K562 (cell line): ENCODE data around the gene SMIM15. TPM values are rescaled to one million over a fixed set of nuclear protein-coding genes. Genes with fewer than 3 reads are reported as not detected.

ENCODE experiments used
- ATAC-seq: fragments of 200-7000 bp; cut with Tn5 transposase; 3 replicates; pipeline ENCODE4 v1.9.1; 2020; ENCODE audit warnings: moderate library complexity
- BruUV-seq: library from RNA; stranded (reverse); fragments of 400-500 nt; replicated peaks from 2 replicates; lab custom pipeline; 2021; lab: Mats Ljungman, UMichigan
- CTCF ChIA-PET: fragments of 300-600 bp; formaldehyde crosslinking; extraction: SDS; loops from one replicate; lab custom pipeline; 2021; ENCODE audit warnings: low intra/inter-chr PET ratio; lab: Yijun Ruan, JAX
- POLR2A ChIA-PET: fragments of 300-600, 350-650 bp; sonication (Branson Sonifier 250); formaldehyde crosslinking; extraction: SDS; loops from one replicate; lab custom pipeline; 2021; ENCODE audit warnings: antibody characterized with exemption, inconsistent platforms; lab: Yijun Ruan, JAX
- DNase-seq, 4 experiments: peaks; one replicate each; pipeline versions ENCODE4 v3.0.0 to v3.0.0-alpha.2; 2011 to 2018; ENCODE audit warnings: low spot score in 3 of 4, mixed read lengths in 3 of 4; ENCODE audit errors: extremely low read depth in 1 of 4
- FAIRE-seq: peaks from 2 replicates; lab custom pipeline; 2011; peaks lifted over from hg19 to GRCh38; lab: Jason Lieb, UNC
- H2AFZ ChIP-seq: 2 replicates; pipeline ENCODE4 v1.6.0; 2011; ENCODE audit warnings: low read depth, low read length, control low read depth, inconsistent platforms
- H3K27ac ChIP-seq: fragments of 200-600 bp; 3 replicates; pipeline ENCODE4 v1.8.0; 2011; ENCODE audit warnings: low read depth, mild to moderate bottlenecking, control low read depth, inconsistent platforms, low read length, moderate library complexity, mixed read lengths; ENCODE audit errors: extremely low read depth
- H3K27me3 ChIP-seq, 2 experiments: fragments of 300-600 bp in 1 of 2; 2 replicates in 1 of 2; 3 replicates in 1 of 2; pipeline versions ENCODE4 v1.6.0 to v1.8.0; 2011; ENCODE audit warnings: inconsistent platforms in 2 of 2, low read length in 2 of 2, mild to moderate bottlenecking in 1 of 2, mixed read lengths in 1 of 2, moderate library complexity in 1 of 2; ENCODE audit not compliant: control insufficient read depth in 2 of 2, insufficient read depth in 2 of 2
- H3K36me3 ChIP-seq: fragments of 300-600 bp; 3 replicates; pipeline ENCODE4 v1.8.0; 2011; ENCODE audit warnings: mild to moderate bottlenecking, low read length, inconsistent platforms; ENCODE audit not compliant: control insufficient read depth, insufficient read depth
- H3K4me1 ChIP-seq, 2 experiments: fragments of 200-600 bp in 1 of 2; replicated peaks in 1 of 2; 2 replicates in 1 of 2; 3 replicates in 1 of 2; pipeline versions ENCODE4 v1.5.1 to v1.8.0; 2011; ENCODE audit warnings: inconsistent platforms in 2 of 2, low read length in 2 of 2, mild to moderate bottlenecking in 1 of 2, mixed read lengths in 1 of 2, moderate library complexity in 1 of 2; ENCODE audit not compliant: control insufficient read depth in 2 of 2, insufficient read depth in 2 of 2
- H3K4me2 ChIP-seq: 2 replicates; pipeline ENCODE4 v1.6.1; 2011; ENCODE audit warnings: low read length, control low read depth, inconsistent platforms, mixed read lengths; ENCODE audit not compliant: insufficient read depth
- H3K4me3 ChIP-seq: fragments of 200-600 bp; sonication (generic), shearing (Covaris generic); 2 replicates; pipeline ENCODE4 v1.5.1; 2016; ENCODE audit warnings: control low read depth, inconsistent platforms
- H3K79me2 ChIP-seq: fragments of 200-600 bp; 3 replicates; pipeline ENCODE4 v1.8.0; 2011; ENCODE audit warnings: low read length, inconsistent platforms; ENCODE audit not compliant: control insufficient read depth, insufficient read depth
- H3K9ac ChIP-seq, 2 experiments: 2 replicates each; pipeline versions ENCODE4 v1.6.0 to v1.6.1; 2011; ENCODE audit warnings: low read depth in 2 of 2, low read length in 2 of 2, control low read depth in 1 of 2, inconsistent platforms in 1 of 2, mild to moderate bottlenecking in 1 of 2, mixed read lengths in 1 of 2; ENCODE audit not compliant: insufficient read depth in 1 of 2
- H3K9me1 ChIP-seq: one replicate; pipeline ENCODE4 v1.6.0; 2011; ENCODE audit warnings: inconsistent platforms, mild to moderate bottlenecking, low read length, moderate library complexity; ENCODE audit not compliant: control insufficient read depth, insufficient read depth
- H3K9me3 ChIP-seq: replicated peaks from 2 replicates; pipeline ENCODE4 v1.5.1; 2011; ENCODE audit warnings: low read depth, low read length, inconsistent platforms; ENCODE audit not compliant: control insufficient read depth, insufficient read depth
- H4K20me1 ChIP-seq: replicated peaks from 2 replicates; pipeline ENCODE4 v1.6.1; 2011; ENCODE audit warnings: low read length, inconsistent platforms, mixed read lengths; ENCODE audit not compliant: control insufficient read depth, insufficient read depth
- CBFB ChIP-seq: sonication (generic); formaldehyde crosslinking; IDR thresholded peaks from 2 replicates; pipeline ENCODE4 v1.4.0; 2020; ENCODE audit warnings: mild to moderate bottlenecking, missing genetic modification reagents
- CEBPB ChIP-seq: fragments of 450-650 bp; IDR thresholded peaks from 2 replicates; pipeline ENCODE4 v1.6.1; 2016; ENCODE audit warnings: missing genetic modification characterization, missing compliant biosample characterization
- CTBP1 ChIP-seq: fragments of 450-650 bp; IDR thresholded peaks from 2 replicates; pipeline ENCODE4 v1.6.1; 2016; ENCODE audit warnings: borderline replicate concordance
- ESRRA ChIP-seq: fragments of 450-650 bp; IDR thresholded peaks from 2 replicates; pipeline ENCODE4 v1.6.1; 2014; ENCODE audit warnings: low read depth, mild to moderate bottlenecking, moderate library complexity, borderline replicate concordance
- EWSR1 ChIP-seq: fragments of 450-650 bp; IDR thresholded peaks from 2 replicates; pipeline ENCODE4 v1.6.1; 2018; ENCODE audit warnings: borderline replicate concordance, mild to moderate bottlenecking, low read depth, moderate library complexity; ENCODE audit not compliant: partially characterized antibody
- GTF2F1 ChIP-seq: IDR thresholded peaks from 2 replicates; pipeline ENCODE4 v1.6.1; 2011; ENCODE audit warnings: low read depth, low read length, improper control_type of control experiment
- HDAC8 ChIP-seq: fragments of 450-650 bp; IDR thresholded peaks from 2 replicates; pipeline ENCODE4 v1.6.1; 2016; ENCODE audit warnings: mild to moderate bottlenecking, missing genetic modification characterization, moderate library complexity, missing compliant biosample characterization
- HOXB6 ChIP-seq: fragments of 250-450 bp; sonication (Bioruptor Pico); IDR thresholded peaks from 2 replicates; pipeline ENCODE4 v1.5.1; 2022; ENCODE audit warnings: mild to moderate bottlenecking, borderline replicate concordance
- ILK ChIP-seq: fragments of 450-650 bp; IDR thresholded peaks from 2 replicates; pipeline ENCODE4 v1.6.1; 2016; ENCODE audit warnings: missing genetic modification characterization, low read depth, mild to moderate bottlenecking, missing compliant biosample characterization, moderate library complexity, borderline replicate concordance
- NFYB ChIP-seq: IDR thresholded peaks from 2 replicates; pipeline ENCODE4 v1.6.1; 2011; ENCODE audit warnings: mild to moderate bottlenecking, moderate library complexity; ENCODE audit not compliant: insufficient read length; ENCODE audit errors: extremely low read depth
- RCOR1 ChIP-seq, 2 experiments: IDR thresholded peaks; 2 replicates each; pipeline ENCODE4 v1.6.1; 2012; ENCODE audit warnings: low read depth in 2 of 2, low read length in 2 of 2, borderline replicate concordance in 1 of 2, improper control_type of control experiment in 1 of 2
- TCF3 ChIP-seq: sonication (generic); formaldehyde crosslinking; IDR thresholded peaks from 2 replicates; pipeline ENCODE4 v1.4.0; 2020; ENCODE audit warnings: mild to moderate bottlenecking, missing genetic modification reagents
- ZFP1 ChIP-seq: fragments of 450-650 bp; formaldehyde crosslinking; IDR thresholded peaks from 2 replicates; pipeline ENCODE4 v1.4.0; 2020; ENCODE audit warnings: mild to moderate bottlenecking, mixed read lengths
- ZNF274 ChIP-seq: IDR thresholded peaks from 2 replicates; pipeline ENCODE4 v1.6.1; 2011; ENCODE audit warnings: low read depth, mild to moderate bottlenecking, low read length, moderate library complexity, borderline replicate concordance
- ZNF592 ChIP-seq: fragments of 450-650 bp; IDR thresholded peaks from 2 replicates; pipeline ENCODE4 v1.6.1; 2017; ENCODE audit warnings: antibody characterized with exemption, mild to moderate bottlenecking
- WGBS: fragments of 100-300 bp; shearing (Covaris generic); methylation state at CpG from one replicate; pipeline ENCODE4 v1.1.6; 2016; ENCODE audit warnings: low coverage, mixed read lengths; ENCODE audit not compliant: insufficient coverage; ENCODE audit errors: missing lambda C conversion rate; 5-methylcytosine and 5-hydroxymethylcytosine counted together
- in situ Hi-C: fragments of 300-500 bp; cut with MboI; formaldehyde crosslinking; loops from 4 replicates; pipeline ENCODE4 v1.15.0; 2018; ENCODE audit warnings: inconsistent platforms, mixed read lengths
- intact Hi-C: fragments of 100-400 bp; cut with micrococcal nuclease; formaldehyde crosslinking; loops from 2 replicates; pipeline ENCODE4 v1.14.2; 2022
- polyA plus RNA-seq, 8 experiments: library from polyadenylated mRNA; depleted of rRNA in 4 of 8; stranded (reverse) in 5 of 8; unstranded in 3 of 8; fragments of >200 nt; fragmentation: Nextera tagmentation in 2 of 8; fragmentation: Illumina TruSeq in 1 of 8; extraction: Ambion mirVana in 2 of 8; extraction: Trizol in 1 of 8; gene quantifications; 2 replicates each; pipeline versions ENCODE4 v1.2.1 to v1.2.3, GENCODE V29; 2011 to 2014; ENCODE audit warnings: inconsistent platforms in 1 of 8, missing spikeins in 1 of 8
- total RNA-seq, 7 experiments: library from RNA; depleted of rRNA in 6 of 7; stranded (reverse); fragments of >200 nt in 6 of 7; fragmentation: Illumina TruSeq in 2 of 7; extraction: Trizol in 2 of 7; gene quantifications; 2 replicates each; pipeline versions ENCODE4 v1.2.1 to v1.2.3, GENCODE V29; 2011 to 2021; ENCODE audit warnings: low replicate concordance in 1 of 7

Gene SMIM15
- total and polyA plus RNA-seq, 9 of the 15 experiments (the other 6 are each of a cell fraction or from before 2014, with no cell fraction given) = 16.6 to 124 (median 82.0) TPM

GRCh38 chr5:61130289-61130688 lies 32.0 kb downstream of the SMIM15 start:
- in situ Hi-C loops = no loop called here
- ATAC-seq (no peak), DNase-seq (no peak), FAIRE-seq (no peak)
- no peaks in the 10 kb centered on the region for H3K9me1 ChIP-seq
- POLR2A ChIA-PET = no interaction called here
- H3K36me3 ChIP-seq = no peaks in the 10 kb centered on the region
- no peak overlapping the region for H3K4me3 ChIP-seq
- H3K79me2 ChIP-seq = no peaks in the 10 kb centered on the region
- 63% methylated on average over 2 of the region's 2 CpGs for WGBS
- H3K9me3 ChIP-seq = no peaks in the 10 kb centered on the region
- no TSS peak for BruUV-seq
- no peaks in the 10 kb centered on the region for H3K4me1 ChIP-seq
- no peak overlapping the region for H3K9ac ChIP-seq
- H3K4me2 ChIP-seq = no peak overlapping the region
- no peak overlapping the region for H3K27ac ChIP-seq
- H2AFZ ChIP-seq = no peak overlapping the region
- CTCF ChIA-PET = no interaction called here
- no peaks in the 10 kb centered on the region for H4K20me1 ChIP-seq
- H3K27me3 ChIP-seq = no peaks in the 10 kb centered on the region
- intact Hi-C loops = no loop called here
- TF ChIP-seq HOXB6 (CRISPR knock-in tag) = no peak
- no peak for TF ChIP-seq ILK (tag)
- TF ChIP-seq CBFB = no peak
- TF ChIP-seq NFYB = no peak
- no peak for TF ChIP-seq ZNF592
- no peak for TF ChIP-seq GTF2F1
- no peak for TF ChIP-seq EWSR1
- no peak for TF ChIP-seq RCOR1 (IDR thresholded peaks at IDR 0.05; ENCODE audit: borderline replicate concordance in 1 of 2, low read depth in 2 of 2, low read length in 2 of 2)
- TF ChIP-seq ZNF274 = no peak
- TF ChIP-seq HDAC8 (tag) = no peak
- TF ChIP-seq CEBPB (tag) = no peak
- no peak for TF ChIP-seq CTBP1
- no peak for TF ChIP-seq ESRRA
- no peak for TF ChIP-seq ZFP1 (CRISPR knock-in tag)
- TF ChIP-seq TCF3 (CRISPR knock-in tag) = no peak
